NCI-H146 (cell line): Measurements from ENCODE around the gene FUT8.
A peak's percentile ranks its signal among the peaks of the same experiment; 100 is the strongest.

Experiments
- DNase-seq: peaks from one replicate; lab custom pipeline; 2025; lab: John Stamatoyannopoulos, UW

FUT8 gene

GRCh38 chr14:65772921-65773574 lies 360.5 kb downstream of the FUT8 start:
- DNase-seq = no peak

DNA sequence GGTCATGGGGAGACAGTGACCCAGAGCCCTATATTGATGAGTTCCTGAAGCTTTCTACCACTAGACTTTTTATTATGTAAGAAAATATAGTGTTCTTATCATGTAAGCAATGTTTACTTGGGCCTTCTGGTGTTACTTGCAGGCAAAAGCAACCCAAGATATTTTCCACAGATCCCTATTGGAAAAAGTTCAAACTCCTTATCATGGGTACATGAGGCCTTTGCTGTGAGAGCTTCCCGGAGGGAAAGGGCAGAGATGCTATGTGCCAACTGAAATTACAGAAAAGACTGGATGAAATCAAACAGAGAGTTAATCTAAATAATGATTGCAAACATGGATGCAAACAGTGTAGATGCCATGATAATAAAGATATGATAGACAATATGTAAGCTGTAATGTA lies 361.5 kb downstream of the FUT8 start:
- no peak for DNase-seq

DNA sequence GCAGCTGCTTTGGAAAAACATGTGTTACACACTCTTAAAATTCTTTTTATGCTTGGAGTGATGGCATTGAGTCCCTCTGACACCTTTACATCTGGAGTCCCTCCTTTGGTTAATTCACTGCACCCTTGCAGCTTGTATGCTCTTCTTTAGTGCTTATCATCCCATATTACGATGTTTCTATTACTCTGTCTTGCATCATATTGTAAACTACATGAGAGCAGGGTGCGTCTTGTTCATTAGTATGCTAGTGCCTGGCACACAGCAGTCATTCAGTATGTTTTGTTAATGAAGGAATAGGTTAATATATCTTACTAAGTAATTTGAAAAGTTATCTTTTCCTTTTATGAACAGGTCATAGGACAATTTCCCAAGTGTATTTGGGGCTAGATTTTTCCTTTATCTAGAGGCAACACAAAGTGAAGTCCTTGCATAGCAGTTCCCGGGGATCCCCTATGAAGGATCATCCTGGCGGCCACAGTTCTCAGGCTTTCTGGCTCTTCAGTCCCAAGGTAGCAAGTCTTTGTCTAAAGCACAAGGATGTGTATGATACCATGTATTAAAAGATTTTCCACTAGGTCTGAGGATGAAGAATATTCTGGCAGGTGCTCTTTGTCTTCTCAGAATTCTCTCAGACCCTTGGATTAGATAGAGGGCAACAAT lies 363.8 kb downstream of the FUT8 start:
- no peak for DNase-seq

GRCh38 chr14:65780566-65780965 lies 368.0 kb downstream of the FUT8 start:
- DNase-seq = no peak

DNA sequence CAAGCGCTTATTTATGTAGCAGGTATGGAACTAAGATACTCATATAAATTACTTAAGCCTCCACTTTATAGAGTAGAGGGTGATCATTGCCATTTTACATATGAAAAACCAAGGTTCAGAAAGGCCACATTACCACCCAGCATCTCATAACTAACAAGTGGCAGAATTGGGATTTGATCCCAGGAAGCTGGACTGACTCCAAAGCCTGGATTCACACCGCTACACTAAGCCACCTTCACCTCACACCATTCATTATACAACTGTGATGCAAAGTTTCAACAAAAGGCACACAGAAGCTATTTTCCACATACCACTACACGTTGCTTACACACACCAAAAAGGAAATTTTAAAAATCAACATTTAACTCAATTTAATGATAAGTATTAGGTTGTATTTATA lies 370.6 kb downstream of the FUT8 start:
- DNase-seq = no peak

- DNase-seq = no peak
Observed at GRCh38 chr14:65783576-65783975, 371.0 kb downstream of the FUT8 start.

GRCh38 chr14:65784574-65784973 lies 372.0 kb downstream of the FUT8 start:
- no peak for DNase-seq

- no peak for DNase-seq
Observed at GRCh38 chr14:65787461-65787860, 374.9 kb downstream of the FUT8 start.

DNA sequence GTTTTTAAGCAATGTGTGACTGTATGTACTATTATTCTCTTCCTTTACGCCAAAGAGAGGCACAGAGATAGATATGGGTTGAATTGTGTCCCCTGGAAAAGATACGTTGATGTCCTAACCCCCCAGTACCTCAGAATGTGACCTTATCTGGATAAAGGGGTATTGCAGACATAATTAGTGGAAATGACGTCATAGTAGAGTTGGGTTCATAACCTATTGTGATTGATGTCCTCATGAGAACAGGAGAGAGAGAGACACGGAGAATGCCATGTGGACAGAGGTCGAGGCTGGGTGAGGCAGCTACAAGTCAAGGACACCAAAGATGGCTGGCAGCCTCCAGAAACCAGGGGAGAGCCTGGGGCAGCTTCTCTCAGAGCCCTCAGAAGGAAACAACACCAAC lies 376.3 kb downstream of the FUT8 start:
- no peak for DNase-seq

GRCh38 chr14:65789363-65789762 lies 376.8 kb downstream of the FUT8 start:
- peak; percentile 46 for DNase-seq

GRCh38 chr14:65790172-65790815 lies 377.8 kb downstream of the FUT8 start:
- DNase-seq = peak; percentile 41

- no peak for DNase-seq
Observed at GRCh38 chr14:65791191-65791981, 378.9 kb downstream of the FUT8 start.

GRCh38 chr14:65792208-65792905 lies 379.8 kb downstream of the FUT8 start:
- DNase-seq = no peak
